Fibroblast of pulmonary artery (primary cell): ENCODE results near the gene FLNA.
A peak's percentile ranks its signal among the peaks of the same experiment; 100 is the strongest.

Experiments
- DNase-seq: peaks from one replicate; pipeline ENCODE4 v3.0.0-alpha.2; 2010; ENCODE audit warnings: low read depth
- H3K4me3 ChIP-seq: replicated peaks from 2 replicates; pipeline ENCODE4 v1.5.1; 2011; ENCODE audit warnings: low read depth, mild to moderate bottlenecking, control low read depth, low read length, moderate library complexity
- TF ChIP-seq, protein P1 (sequence below): IDR thresholded peaks from 2 replicates; pipeline ENCODE4 v1.5.1; 2011; ENCODE audit warnings: mild to moderate bottlenecking, control low read depth, low read length, inconsistent platforms; ENCODE audit errors: missing control alignments

The FLNA gene

DNA sequence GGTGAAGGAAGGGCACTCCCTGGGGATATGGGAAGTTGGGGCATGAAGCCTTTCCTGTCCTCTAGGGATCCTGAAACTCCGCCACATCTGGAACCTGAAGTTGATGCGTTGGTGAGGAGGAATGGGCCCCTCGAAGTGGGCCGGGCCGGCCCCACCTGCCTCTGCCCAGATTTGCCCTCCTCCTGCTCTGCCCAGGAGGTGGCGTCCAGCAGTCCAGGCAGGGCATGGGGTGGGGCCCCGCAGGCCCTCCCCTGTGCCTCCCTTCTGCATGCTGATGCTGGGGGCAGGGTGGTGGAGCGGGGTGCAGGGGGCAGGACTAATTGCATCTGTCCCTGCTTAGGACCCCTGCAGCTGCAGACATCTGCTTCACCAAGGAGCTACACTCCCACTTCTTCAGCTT lies 38.7 kb upstream of the FLNA start:
- TF ChIP-seq, protein P1, sequence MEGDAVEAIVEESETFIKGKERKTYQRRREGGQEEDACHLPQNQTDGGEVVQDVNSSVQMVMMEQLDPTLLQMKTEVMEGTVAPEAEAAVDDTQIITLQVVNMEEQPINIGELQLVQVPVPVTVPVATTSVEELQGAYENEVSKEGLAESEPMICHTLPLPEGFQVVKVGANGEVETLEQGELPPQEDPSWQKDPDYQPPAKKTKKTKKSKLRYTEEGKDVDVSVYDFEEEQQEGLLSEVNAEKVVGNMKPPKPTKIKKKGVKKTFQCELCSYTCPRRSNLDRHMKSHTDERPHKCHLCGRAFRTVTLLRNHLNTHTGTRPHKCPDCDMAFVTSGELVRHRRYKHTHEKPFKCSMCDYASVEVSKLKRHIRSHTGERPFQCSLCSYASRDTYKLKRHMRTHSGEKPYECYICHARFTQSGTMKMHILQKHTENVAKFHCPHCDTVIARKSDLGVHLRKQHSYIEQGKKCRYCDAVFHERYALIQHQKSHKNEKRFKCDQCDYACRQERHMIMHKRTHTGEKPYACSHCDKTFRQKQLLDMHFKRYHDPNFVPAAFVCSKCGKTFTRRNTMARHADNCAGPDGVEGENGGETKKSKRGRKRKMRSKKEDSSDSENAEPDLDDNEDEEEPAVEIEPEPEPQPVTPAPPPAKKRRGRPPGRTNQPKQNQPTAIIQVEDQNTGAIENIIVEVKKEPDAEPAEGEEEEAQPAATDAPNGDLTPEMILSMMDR = no peak
- DNase-seq = no peak
- no peak overlapping the region for H3K4me3 ChIP-seq

- TF ChIP-seq, protein P1 = no peak
- no peak for DNase-seq
- peak overlapping the region; percentile 60 for H3K4me3 ChIP-seq
Measured at GRCh38 chrX:154412468-154412867, 38.0 kb upstream of the FLNA start.

DNA sequence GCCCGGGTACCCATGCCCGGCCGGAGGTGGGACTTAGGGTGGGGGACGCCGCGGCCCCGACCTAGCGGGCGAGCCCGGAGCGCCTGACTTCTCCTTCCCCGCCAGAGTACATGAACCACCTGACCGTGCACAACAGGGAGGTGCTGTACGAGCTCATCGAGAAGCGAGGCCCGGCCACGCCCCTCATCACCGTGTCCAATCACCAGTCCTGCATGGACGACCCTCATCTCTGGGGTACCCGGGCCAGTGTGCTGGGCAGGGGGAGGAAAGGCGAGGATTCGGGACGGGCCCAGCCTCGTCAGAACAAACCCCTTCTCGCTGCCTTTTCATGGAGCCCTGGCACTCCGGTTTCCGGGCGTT lies 37.5 kb upstream of the FLNA start:
- peak overlapping the region; percentile 60 for H3K4me3 ChIP-seq
- TF ChIP-seq, protein P1 = no peak
- DNase-seq = peak; percentile 49

- H3K4me3 ChIP-seq = peak within 1 kb of the TSS; percentile 58
- TF ChIP-seq, protein P1 = no peak
- peak; percentile 87 for DNase-seq
Measured at GRCh38 chrX:154409222-154409871, 34.9 kb upstream of the FLNA start, which contains the start of gene DNASE1L1. Gene DNASE1L1 (minus strand): TSS chrX:154409254. CDS start chrX:154405568, 3,686 bp downstream.

- no peak for DNase-seq
- peak overlapping the region; percentile 58 for H3K4me3 ChIP-seq
- TF ChIP-seq, protein P1 = no peak
Measured at GRCh38 chrX:154408659-154409221, 34.3 kb upstream of the FLNA start.

- TF ChIP-seq, protein P1 = no peak
- DNase-seq = no peak
- H3K4me3 ChIP-seq = no peak overlapping the region
Measured at GRCh38 chrX:154404625-154405192, 30.3 kb upstream of the FLNA start.
